GM21528 (cell line): ENCODE data around the gene HBB.
"Not testable (repeated sequence)": the region's sequence is repeated elsewhere in the genome, so short reads cannot be mapped to it uniquely, and the experiment has no call there.

Experiments used
- ATAC-seq: cut with Tn5 transposase; IDR thresholded peaks from one replicate; pipeline ENCODE4 v1.9.1; 2021; ENCODE audit warnings: mild to moderate bottlenecking, moderate library complexity; ENCODE audit not compliant: unreplicated experiment, low FRiP score

The HBB gene

DNA sequence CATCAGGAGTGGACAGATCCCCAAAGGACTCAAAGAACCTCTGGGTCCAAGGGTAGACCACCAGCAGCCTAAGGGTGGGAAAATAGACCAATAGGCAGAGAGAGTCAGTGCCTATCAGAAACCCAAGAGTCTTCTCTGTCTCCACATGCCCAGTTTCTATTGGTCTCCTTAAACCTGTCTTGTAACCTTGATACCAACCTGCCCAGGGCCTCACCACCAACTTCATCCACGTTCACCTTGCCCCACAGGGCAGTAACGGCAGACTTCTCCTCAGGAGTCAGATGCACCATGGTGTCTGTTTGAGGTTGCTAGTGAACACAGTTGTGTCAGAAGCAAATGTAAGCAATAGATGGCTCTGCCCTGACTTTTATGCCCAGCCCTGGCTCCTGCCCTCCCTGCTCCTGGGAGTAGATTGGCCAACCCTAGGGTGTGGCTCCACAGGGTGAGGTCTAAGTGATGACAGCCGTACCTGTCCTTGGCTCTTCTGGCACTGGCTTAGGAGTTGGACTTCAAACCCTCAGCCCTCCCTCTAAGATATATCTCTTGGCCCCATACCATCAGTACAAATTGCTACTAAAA lies at the start of gene HBB:
Gene HBB, minus strand, starts transcription at position 340 of the 579 bp plus-strand sequence. Its CDS starts 50 bp downstream, at position 290.
- ATAC-seq = no peak

DNA sequence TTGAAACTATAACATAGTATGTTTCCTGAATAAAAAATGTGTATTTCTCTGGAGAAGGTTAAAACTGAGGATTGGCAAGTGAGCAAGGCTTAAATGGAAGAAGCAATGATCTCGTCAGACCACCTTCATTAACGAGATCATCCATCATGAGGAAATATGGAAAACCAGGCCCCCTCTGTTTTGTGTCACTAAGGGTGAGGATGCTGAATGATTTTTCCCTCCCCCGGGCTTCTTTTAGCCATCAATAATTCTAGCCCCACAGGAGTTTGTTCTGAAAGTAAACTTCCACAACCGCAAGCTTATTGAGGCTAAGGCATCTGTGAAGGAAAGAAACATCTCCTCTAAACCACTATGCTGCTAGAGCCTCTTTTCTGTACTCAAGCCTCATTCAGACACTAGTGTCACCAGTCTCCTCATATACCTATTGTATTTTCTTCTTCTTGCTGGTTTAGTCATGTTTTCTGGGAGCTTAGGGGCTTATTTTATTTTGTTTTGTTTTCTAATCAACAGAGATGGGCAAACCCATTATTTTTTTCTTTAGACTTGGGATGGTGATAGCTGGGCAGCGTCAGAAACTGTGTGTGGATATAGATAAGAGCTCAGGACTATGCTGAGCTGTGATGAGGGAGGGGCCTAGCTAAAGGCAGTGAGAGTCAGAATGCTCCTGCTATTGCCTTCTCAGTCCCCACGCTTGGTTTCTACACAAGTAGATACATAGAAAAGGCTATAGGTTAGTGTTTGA lies 48.7 kb upstream of the HBB start:
- no peak for ATAC-seq

DNA sequence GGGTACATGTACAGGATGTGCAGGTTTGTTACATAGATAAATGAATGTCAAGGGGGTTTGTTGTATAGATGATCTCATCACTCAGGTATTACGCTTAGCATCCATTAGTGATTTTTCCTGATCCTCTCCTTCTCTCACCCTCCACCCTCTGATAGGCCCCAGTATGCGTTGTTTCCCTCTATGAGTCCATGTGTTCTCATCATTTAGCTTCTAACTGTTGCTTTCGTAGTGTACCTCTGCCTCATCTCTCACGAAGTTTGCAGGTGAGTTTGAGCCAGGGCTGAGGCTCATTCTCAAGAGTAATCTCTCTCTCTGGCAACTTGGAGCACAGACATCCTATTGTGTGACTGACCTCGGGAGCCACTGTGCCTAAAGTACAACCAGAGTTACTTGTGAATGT lies 47.5 kb upstream of the HBB start:
- ATAC-seq = no peak

DNA sequence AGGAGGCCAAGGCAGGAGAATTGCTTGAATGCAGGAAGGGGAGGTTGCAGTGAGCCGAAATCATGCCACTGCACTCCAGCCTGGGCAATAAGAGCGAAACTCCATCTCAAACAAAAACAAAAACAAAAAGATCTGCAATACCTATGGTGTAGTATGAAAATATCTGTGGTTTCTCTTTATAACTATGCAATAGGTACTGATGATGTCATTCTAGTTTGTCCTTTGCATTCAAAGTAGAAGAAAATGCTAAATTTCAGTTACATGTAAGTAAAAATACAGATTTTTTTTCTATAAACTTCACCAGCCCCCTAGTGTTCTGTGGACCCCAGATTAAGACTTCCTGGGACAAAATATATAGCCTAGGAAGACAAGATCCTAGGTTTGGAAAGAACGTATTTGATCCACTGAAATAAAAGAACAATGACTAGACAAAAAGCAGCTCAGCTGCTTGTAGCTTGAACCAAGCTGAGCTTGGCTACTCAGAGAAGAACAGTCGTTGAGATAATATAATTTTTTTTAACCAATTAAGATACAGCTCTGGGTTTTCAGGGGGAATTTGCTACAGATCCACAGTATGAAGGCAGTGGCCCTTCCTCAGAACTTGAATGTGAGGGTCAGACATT lies 45.6 kb upstream of the HBB start:
- no peak for ATAC-seq

DNA sequence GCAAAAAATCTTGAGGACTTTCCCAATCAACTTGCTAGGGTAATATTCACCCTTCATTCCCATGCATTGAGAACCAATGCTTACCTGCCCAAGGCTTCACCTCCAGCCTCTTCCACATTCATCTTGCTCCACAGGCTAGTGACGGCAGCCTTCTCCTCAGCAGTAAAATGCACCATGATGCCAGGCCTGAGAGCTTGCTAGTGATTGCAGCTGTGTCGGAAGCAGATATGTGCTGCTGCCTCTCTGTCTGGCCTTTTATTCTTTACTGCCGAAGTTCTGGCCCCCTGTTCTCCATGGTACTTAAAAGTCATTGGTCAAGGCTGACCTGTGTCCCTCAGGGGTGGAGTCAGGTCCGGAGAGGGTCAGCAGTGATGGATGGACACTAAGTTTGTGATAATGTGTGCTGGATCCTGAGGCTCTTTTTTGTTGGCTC lies 42.9 kb upstream of the HBB start, which contains the start of gene HBE1:
Gene HBE1, minus strand, starts transcription at position 231 of the 433 bp plus-strand sequence. Its CDS starts 55 bp downstream, at position 176.
- ATAC-seq = no peak

DNA sequence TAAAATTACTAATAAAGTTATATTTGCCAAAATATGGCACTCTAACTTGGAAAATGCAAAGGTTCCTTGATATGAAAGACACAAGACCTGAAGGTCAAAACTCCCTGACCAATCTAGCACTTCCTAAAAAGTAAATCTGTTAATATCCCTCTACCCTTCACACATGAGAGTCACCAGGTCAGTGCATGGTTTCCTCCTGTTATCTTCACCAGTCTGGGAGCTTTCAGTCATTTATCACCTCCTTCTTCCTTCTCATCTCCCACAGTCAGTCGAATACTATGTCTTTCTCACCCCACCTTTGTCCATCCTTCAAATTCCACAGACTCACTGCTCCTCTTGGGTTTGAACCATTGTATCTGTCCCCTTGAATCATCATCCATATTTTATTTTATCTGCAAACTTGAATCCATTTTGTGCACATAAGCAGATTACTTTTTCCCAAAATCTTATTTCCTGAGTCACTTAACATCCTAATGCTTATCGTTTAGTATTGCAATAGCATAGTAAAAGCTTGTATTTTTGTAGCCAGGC lies 40.2 kb upstream of the HBB start:
- ATAC-seq = no peak

DNA sequence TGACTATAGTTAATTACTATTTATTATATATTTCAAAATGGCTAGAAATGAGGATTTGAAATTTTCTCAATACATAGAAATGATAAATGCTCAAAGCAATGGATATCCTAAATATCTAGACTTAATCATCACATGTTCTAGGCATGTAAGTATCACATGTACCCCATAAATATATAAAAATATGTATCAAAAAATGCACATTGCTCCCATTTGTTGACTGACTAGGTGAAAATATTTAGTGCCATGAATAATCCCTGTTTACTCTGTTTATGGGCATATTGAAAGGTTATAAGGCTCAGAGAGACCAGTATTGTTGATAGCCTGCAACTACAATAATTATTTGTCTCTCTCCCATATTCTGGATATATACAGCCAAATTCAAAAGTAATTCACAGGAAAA lies 39.7 kb upstream of the HBB start:
- ATAC-seq = no peak

DNA sequence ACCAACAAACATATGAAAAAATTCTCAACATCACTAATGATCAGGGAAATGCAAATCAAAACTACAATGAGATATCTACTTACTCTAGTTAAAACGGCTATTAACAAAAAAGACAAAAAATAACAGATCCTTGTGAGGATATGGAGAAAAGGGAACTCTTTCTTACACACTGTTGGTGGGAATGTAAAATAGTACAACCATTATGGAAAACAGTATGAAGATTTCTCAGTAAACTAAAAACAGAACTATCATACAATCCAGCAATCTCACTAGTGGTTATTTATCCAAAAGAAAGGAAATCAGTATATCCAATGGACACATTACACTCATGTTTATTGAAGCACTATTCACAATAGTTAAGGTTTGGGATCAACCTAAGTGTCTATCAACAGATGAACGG lies 39.0 kb upstream of the HBB start:
- no peak for ATAC-seq

DNA sequence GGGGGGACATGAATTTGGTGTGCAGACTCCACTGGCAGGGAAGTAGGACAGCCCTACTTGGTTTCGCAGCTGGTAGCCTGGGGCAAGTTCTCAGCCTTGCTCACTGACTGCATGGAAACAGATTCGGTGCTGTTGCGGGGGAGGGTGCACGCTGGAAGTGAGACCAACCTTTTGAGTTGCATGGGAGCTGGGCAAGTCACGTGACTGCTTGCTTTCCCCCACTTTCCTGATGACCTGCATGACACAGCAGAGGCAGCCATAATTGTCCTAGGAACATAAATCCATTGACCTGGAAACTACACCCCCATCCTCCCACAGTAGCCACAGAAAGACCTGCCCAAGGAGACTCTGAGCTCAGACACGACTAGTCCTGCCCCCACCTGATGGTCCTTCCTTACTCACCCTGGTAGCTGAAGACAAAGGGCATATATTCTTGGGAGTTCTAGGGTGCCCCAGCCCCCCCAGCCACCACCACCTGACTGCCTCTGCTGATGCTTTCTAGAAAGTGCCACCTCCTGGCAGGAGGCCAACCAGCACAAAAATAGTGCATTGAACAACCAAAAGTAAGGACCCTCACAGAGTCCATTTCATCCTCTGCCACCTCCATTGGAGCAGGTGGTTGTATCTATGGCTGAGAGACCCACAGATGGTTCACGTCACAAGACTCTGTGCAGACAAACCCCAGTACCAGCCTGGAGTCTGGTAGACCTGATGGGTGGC lies 31.8 kb upstream of the HBB start:
- no peak for ATAC-seq

DNA sequence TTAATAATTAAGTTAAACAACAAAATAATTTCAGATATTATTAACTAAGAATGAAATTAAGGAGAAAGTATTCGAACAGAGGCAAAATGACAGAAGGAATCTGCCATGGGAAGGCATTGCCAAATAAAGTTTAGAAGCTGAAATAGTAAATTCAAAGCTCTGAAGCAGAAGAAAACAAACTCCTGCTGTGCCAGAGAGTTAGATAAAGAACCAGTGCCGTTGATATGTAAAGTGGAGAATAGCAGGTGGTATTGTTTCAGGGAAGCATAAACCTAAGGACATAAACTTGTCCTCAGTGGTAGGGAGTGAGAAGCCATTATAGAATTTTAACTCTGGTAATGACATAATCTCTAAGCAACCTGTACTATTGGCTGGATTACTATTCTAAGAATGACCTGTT lies 30.4 kb upstream of the HBB start:
- ATAC-seq = no peak

DNA sequence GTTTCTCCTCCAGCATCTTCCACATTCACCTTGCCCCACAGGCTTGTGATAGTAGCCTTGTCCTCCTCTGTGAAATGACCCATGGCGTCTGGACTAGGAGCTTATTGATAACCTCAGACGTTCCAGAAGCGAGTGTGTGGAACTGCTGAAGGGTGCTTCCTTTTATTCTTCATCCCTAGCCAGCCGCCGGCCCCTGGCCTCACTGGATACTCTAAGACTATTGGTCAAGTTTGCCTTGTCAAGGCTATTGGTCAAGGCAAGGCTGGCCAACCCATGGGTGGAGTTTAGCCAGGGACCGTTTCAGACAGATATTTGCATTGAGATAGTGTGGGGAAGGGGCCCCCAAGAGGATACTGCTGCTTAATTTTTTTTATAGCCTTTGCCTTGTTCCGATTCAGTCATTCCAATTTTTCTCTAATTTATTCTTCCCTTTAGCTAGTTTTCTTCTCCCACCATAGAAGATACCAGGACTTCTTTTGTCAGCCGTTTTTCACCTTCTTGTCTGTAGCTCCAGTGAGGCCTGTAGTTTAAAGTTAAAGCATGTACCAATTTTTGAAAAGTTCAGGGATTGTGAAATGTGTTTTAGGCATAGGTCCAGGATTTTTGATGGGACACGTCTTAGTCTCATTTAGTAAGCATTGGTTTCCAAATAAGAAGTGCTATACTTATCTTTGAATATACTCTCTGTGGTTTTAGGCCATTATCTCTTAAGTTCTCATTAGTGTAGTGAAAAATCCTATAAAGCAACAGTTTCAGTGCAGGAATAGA lies 28.0 kb upstream of the HBB start, which contains the start of gene HBG2:
Gene HBG2, minus strand, starts transcription at position 136 of the 768 bp plus-strand sequence. Its CDS starts 53 bp downstream, at position 83.
- not testable (repeated sequence) for ATAC-seq

DNA sequence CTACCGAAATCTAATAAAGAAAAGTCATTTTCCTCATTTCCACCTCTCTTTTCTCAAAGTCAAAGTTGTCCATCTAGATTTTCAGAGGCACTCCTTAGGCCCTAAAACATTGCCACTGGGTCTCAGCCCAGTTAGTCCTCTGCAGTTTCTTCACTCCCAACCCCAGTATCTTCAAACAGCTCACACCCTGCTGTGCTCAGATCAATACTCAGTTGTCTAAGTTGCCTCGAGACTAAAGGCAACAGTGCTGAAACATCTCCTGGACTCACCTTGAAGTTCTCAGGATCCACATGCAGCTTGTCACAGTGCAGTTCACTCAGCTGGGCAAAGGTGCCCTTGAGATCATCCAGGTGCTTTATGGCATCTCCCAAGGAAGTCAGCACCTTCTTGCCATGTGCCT lies 27.2 kb upstream of the HBB start:
- ATAC-seq = not testable (repeated sequence)

DNA sequence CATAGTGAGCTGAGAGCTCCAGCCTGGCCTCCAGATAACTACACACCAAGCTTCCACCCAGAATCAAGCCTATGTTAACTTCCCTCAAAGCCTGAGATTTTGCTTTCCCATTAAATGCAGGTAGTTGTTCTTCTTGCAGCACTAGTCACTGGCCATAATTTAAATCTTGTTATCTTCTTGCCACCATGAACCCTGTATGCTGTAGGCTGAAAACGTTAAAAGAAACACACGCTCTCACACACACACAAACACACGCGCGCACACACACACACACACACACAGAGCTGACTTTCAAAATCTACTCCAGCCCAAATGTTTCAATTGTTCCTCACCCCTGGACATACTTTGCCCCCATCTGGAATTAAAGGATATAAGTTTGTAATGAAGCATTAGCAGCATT lies 26.6 kb upstream of the HBB start:
- not testable (repeated sequence) for ATAC-seq

DNA sequence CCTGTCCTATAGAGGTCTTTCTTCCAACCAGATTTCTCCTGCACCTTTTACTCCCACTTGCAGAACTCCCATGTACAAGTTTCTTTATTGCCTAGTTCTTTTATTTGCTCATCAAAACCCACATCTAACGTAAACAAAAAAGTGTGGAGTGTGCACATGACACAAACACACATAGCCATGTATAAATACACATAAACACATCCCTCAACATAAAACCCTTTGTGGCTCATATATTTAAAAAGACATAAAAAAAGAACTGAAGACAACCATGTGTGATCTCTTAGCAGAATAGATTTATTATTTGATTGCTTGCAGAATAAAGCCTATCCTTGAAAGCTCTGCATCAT lies 26.0 kb upstream of the HBB start:
- no peak for ATAC-seq

DNA sequence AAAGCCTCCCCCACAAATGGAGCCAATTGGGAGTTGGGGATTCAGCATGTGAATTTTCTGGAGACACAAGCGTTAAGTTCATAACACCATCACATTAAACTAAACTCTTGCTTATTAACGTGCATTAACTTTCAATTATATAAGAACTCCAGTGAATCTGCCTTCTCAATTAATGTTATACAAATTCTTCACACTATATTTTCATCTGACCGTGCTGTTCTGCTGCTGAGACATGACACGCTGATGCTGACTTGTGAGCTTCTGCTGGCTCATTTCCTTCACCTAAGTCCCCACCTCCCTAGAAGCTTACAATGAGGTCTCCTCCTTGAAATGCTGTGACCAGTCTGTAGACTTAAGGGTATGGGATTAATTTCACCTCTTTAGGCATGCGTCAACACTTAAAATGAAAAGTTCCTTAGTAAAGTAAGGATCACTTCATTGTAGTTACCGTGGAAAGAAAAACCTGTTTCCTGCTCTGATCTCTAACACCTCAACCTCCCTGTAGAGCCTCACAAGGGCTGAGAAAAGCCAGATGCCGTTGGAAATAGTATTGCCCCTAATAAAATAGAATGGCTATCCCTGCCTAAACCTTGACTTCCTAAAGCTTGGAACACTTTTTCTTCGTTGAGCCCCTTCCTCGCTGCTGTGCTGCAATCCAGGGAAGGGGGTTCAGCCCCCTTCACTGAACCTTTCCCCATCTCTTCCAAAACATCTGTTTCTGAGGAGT lies 25.5 kb upstream of the HBB start:
- no peak for ATAC-seq

DNA sequence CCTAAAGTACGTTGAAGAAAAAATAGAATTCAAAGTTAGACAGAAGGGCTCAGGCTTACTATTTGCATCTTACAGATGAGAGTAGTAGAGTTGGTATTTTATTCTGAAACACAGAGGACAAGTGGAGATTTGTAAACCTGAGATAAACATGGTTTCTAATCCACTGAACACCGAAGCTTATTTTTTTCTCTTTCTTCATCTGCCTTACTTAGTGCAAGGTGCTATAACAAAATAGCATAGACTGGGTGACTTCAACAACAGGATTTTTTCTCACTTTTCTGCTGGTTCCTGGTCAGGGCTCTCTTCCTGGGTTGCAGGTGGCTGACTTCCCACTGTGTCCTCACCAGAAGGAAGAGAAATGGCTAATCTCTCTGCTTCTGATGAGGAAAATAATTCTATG lies 24.9 kb upstream of the HBB start:
- ATAC-seq = no peak

DNA sequence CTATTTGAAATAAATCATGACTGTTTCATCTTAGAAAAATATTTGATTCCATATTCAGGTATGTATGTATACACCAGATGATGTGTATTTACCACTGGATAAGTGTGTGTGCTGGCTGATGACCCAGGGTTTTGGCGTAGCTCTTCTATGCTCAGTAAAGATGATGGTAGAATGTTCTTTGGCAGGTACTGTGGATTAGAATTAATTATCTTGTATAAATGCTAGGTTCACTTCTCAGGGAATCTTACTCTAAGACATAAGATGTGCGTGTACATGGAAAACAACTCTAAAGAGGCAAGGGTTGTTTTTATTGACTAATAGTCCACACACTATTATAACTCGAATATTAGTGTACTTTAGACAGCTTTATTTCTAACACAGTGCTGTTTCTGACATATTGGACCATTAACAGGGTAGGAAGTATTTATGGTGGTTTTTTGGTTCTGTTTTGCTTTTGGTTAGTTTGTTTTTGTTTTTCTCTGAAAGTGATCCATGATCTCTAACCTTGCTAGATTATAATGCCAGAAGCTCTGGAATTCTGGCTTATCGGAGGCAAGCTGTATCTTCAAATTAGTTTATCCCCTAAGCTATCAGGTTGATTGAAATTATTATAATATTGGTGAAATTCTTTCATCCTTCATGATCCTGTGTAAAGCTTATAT lies 23.8 kb upstream of the HBB start:
- ATAC-seq = no peak

DNA sequence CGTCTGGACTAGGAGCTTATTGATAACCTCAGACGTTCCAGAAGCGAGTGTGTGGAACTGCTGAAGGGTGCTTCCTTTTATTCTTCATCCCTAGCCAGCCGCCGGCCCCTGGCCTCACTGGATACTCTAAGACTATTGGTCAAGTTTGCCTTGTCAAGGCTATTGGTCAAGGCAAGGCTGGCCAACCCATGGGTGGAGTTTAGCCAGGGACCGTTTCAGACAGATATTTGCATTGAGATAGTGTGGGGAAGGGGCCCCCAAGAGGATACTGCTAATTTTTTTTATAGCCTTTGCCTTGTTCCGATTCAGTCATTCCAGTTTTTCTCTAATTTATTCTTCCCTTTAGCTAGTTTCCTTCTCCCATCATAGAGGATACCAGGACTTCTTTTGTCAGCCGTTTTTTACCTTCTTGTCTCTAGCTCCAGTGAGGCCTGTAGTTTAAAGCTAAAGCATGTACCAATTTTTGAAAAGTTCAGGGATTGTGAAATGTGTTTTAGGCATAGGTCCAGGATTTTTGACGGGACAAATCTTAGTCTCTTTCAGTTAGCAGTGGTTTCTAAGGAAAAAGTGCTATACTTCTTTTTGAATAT lies 23.0 kb upstream of the HBB start, which contains the start of gene HBG1:
Gene HBG1, minus strand, starts transcription at position 51 of the 590 bp plus-strand sequence. CDS start 53 bp downstream, outside the sequence.
- not testable (repeated sequence) for ATAC-seq
